Right renal cortex interstitium (tissue), 3 donors: ENCODE measurements around the gene JAZF1. TPM values are rescaled to one million over a fixed set of nuclear protein-coding genes. Genes with fewer than 3 reads are reported as not detected.

Experiments
- DNase-seq, 3 donors: peaks; one replicate each; pipeline ENCODE4 v3.0.0-alpha.2; 2013; ENCODE audit warnings: low read depth in 3 of 3, low spot score in 2 of 3
- polyA plus RNA-seq, 3 donors: library from polyadenylated mRNA; unstranded; fragments of 120-200 nt; gene quantifications; one replicate each; pipeline ENCODE4 v1.2.1, GENCODE V29; 2013; ENCODE audit not compliant: insufficient read length in 3 of 3

JAZF1 gene
- polyA plus RNA-seq, 3 donors = 12.2 to 16.1 (median 14.1) TPM

- no peak for DNase-seq
Observed at GRCh38 chr7:27953777-27954176, 226.8 kb downstream of the JAZF1 start.

DNA sequence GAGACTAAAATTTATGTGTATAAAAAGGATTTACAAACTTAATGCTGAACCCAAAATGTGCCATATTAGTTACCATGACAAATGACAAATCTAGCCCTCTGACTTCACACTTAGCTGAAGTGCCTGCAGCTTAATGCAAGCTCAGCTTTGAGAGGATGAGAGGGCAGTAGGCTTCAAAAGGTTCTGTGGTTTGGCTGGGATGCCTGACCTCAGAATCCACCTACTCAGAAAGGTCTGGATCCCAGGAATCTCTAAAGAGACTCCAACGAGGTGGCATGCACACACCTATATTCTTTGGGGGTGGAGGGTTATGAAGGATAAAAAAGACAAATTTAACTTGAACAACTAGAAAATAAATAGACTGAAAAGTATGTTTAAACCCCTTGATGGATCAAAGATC is 227.2 kb downstream of the JAZF1 start:
- no peak for DNase-seq

- DNase-seq = no peak
Observed at GRCh38 chr7:27952456-27953285, 227.9 kb downstream of the JAZF1 start.

GRCh38 chr7:27950123-27950522 is 230.5 kb downstream of the JAZF1 start:
- no peak for DNase-seq

- no peak for DNase-seq
Observed at GRCh38 chr7:27948861-27949260, 231.7 kb downstream of the JAZF1 start.

GRCh38 chr7:27947586-27948278 is 232.9 kb downstream of the JAZF1 start:
- DNase-seq = peak; percentile 47 to 50 (median 50)

DNA sequence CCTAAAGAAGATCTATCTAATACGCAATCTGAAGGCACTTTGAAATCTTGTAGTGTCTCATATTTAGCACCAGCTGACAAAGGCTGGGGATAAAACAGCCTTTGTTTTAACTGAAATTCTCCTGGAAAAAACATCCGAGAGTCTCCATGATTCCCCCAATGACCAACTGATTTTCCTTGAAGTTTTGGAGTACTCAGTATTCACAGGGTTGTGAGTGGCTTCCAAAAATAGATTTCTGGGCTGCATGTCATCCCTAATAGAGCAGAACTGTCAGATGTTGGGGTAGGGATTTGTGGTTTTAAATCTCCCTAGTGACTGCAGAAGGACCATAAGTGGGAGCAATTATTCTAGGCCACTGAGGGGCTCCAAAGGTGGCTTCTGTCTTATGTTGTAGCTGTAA is 234.2 kb downstream of the JAZF1 start:
- no peak for DNase-seq

DNA sequence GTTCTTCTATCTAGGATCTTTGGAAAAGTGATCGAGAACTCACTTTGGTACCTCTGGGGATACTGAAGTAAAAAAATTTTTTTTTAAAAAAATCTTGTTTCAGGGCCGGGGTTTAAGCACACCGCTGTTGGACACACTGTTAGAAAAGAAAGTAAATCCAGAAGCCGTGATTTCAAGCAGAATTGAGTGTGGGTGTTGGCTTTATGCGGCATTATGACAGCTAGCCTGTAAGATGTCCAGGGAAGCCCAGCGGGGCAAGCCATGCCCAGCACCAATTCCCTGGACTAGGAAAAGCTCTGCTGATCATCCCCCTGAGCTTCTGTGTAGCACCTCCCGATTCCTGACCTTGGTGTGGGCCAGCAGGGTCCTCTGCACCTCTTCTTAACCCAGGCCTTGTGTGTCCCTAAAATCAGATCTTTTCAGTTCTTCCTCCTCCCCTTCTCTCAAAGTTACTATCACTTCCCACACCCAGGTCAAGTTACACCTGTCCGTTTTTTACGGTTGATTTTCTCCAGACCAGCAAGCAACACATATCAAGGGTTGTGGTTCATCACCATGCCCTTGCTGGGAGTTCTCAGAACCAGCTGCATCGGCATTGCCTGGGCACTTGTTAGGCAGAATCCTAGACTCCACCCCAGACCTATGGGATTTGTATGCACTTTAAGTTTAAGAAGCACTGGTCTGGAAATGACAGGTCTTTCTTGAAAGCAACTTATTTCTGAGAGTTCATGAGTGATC is 235.4 kb downstream of the JAZF1 start:
- no peak for DNase-seq

GRCh38 chr7:27944643-27945042 is 236.0 kb downstream of the JAZF1 start:
- DNase-seq = no peak

DNA sequence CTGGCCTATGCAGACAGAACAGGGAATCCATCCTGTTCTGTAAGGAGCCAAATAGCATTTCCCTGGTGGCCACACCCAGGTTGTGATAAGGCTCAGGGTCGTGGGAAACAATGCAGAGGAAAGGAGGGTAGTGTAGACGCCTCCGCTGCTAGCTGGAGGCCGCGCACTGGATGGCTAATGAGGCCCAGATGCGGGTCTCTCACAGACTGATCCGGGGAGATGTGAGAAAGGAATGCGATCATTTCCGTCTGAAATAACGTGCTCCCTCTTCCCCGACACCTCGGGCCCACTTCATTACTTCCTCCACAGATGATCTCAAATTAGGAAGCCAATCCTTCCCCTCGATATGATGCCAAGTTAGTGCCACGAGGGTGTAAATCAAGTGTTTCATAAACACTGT is 237.4 kb downstream of the JAZF1 start:
- DNase-seq = no peak

DNA sequence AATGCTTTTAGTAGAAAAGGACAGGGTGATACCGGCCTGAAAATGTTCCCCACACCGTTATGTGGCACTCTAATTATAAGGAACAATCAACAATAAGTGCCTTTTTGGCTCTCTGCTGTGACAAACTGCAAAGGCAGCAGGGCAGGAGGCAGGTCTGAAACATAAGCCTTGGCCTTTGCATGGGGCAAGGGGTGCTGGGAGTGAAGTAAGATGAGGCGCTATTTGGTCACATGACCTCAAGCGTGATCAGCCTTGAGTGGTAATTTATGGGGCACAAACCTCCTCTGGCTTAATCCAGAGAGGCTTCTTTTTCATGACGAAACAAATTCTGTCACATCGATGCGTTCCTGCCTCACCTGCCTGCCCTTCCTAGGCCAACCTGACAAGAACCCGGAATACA is 237.9 kb downstream of the JAZF1 start:
- DNase-seq = no peak

GRCh38 chr7:27941522-27941921 is 239.1 kb downstream of the JAZF1 start:
- no peak for DNase-seq

- no peak for DNase-seq
Observed at GRCh38 chr7:27940341-27940740, 240.3 kb downstream of the JAZF1 start.

GRCh38 chr7:27939893-27940292 is 240.7 kb downstream of the JAZF1 start:
- no peak for DNase-seq

GRCh38 chr7:27936768-27937102 is 243.9 kb downstream of the JAZF1 start:
- DNase-seq = no peak

- no peak for DNase-seq
Observed at GRCh38 chr7:27936047-27936767, 244.4 kb downstream of the JAZF1 start.

GRCh38 chr7:27933671-27934565 is 246.7 kb downstream of the JAZF1 start:
- DNase-seq = no peak

DNA sequence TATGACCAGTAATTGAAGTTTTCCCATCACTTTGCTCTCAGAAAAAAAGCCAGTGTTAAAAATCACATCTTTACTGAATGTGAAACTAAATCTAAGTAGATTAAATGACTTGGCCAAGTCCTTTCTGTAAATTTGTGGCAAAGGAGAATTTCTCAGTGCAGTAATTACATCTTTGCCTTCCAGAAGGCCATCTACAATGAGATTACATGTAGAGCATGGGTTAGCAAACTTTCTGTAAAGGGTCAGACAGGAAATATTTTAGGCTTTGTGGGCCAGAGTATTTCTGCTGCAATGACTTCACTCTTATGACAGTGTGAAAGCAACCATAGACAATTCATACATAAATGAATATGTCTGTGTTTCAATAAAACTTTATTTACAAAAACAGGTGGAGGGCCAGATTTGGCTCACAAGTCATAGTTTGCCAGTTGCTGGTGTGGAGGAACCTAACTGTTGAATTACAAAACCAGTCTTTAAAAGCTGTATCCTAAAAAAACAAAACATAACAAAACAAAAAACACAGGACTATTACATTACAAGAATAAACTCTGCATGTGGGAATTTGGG is 249.6 kb downstream of the JAZF1 start:
- no peak for DNase-seq

DNA sequence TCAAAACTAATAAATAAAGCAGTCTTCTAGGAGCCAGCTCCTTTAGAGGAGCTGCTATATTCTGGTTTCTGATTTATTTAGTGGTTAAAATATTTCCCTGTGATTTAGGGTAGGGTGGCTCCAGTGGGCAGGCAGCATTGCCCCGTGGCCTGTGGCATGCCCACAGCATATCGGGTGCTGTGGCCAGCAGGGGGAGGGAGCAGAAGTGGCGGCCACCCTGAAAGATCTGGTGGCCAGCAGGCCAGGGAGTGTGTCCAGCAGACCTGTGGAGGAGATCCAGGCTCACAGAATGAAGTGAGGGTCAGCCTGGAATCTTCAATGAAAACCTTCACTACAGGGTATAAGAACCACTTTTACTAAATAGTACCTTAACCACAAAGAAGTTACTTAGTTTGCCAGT is 251.5 kb downstream of the JAZF1 start:
- no peak for DNase-seq

GRCh38 chr7:27928001-27928400 is 252.6 kb downstream of the JAZF1 start:
- no peak for DNase-seq
